Measurements from ENCODE around the gene TDRD3.

The TDRD3 gene

DNA sequence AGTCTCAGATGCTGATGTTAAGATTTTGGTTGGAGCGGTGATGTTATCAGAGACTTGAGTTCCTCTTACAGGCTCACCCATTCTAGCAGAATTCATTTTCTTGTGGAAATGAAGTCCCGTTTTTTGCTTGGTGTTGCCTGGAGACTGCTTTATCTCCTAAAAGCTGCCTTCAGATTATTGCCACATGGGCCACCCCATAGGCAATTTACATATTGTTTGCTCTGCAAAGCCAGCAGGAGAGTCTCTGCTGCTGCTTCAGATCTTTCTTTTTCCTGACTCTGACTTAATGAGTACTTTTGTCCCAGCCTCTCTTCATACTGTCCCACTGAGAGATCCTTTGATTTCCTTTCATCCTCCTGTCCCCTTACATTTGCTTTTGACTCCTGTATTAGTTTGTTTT, 114.6 kb downstream of the TDRD3 start:
- no peak overlapping the region for H3K27ac ChIP-seq (ENCODE audit: low read depth, low read length)
- H3K9me3 ChIP-seq (ENCODE audit: control insufficient read depth, insufficient read depth, low read depth, low read length): peaks cover 31% of the 10 kb centered on the region
- no peak overlapping the region for H3K9ac ChIP-seq (ENCODE audit: low read length)
- H3K4me3 ChIP-seq (ENCODE audit: low read depth, low read length): no peak overlapping the region
- H3K27me3 ChIP-seq (ENCODE audit: control insufficient read depth, insufficient read depth, low read length): no peaks in the 10 kb centered on the region
- H3K36me3 ChIP-seq (ENCODE audit: control insufficient read depth, insufficient read depth, low read length): peaks cover 29% of the 10 kb centered on the region
- no peaks in the 10 kb centered on the region; the same call in 1 of the 2 replicates for H3K4me1 ChIP-seq (ENCODE audit: control insufficient read depth, insufficient read depth, low read length)

DNA sequence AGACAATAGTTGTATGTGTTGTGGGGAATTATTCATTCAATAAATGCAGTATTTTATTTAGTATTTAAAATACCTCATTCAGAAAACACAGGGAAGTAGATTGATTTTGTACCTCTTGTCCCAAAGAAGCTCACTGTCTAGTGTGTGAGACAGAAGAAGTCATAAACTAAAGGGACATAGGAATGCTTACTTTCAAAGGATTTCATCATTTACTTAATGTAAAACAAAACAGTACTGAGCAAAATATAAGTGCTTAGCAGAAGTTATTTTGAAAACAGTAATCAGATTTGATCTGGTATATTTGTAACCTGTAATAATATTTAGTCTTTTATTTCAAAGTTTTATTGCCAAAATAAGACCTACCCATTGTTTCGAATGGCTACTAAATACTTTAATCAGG, 117.9 kb downstream of the TDRD3 start:
- no peak overlapping the region for H3K27ac ChIP-seq (ENCODE audit: low read depth, low read length)
- no peak overlapping the region for H3K9ac ChIP-seq (ENCODE audit: low read length)
- H3K4me3 ChIP-seq (ENCODE audit: low read depth, low read length): no peak overlapping the region
- no peaks in the 10 kb centered on the region; the same call in 1 of the 2 replicates for H3K4me1 ChIP-seq (ENCODE audit: control insufficient read depth, insufficient read depth, low read length)
- no peaks in the 10 kb centered on the region for H3K27me3 ChIP-seq (ENCODE audit: control insufficient read depth, insufficient read depth, low read length)
- peaks cover 26% of the 10 kb centered on the region for H3K9me3 ChIP-seq (ENCODE audit: control insufficient read depth, insufficient read depth, low read depth, low read length)
- peaks cover 26% of the 10 kb centered on the region for H3K36me3 ChIP-seq (ENCODE audit: control insufficient read depth, insufficient read depth, low read length)

DNA sequence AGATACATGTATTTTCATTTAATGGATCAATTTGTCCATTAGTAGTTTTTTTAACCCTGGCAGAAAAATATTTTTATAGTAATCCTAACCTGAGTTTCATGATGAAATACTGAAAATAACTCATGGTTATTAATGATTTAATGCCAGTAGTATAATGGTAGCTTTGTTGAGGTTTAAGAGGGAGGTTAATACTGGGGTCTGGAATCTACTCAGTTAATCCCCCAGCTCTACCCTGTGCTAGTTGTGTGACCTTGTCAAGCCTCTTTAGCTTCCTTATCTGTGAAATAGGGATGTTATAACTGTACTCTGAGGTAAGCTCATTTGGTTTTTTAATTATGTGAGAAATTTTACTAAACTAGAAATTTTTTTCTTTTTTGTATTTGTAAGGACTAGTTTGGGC, 122.5 kb downstream of the TDRD3 start:
- H3K36me3 ChIP-seq (ENCODE audit: control insufficient read depth, insufficient read depth, low read length): no peaks in the 10 kb centered on the region
- no peaks in the 10 kb centered on the region; the same call in 1 of the 2 replicates for H3K4me1 ChIP-seq (ENCODE audit: control insufficient read depth, insufficient read depth, low read length)
- H3K4me3 ChIP-seq (ENCODE audit: low read depth, low read length): no peak overlapping the region
- H3K9ac ChIP-seq (ENCODE audit: low read length): no peak overlapping the region
- peaks cover 1% of the 10 kb centered on the region; the same call in 1 of the 2 replicates for H3K9me3 ChIP-seq (ENCODE audit: control insufficient read depth, insufficient read depth, low read depth, low read length)
- no peak overlapping the region for H3K27ac ChIP-seq (ENCODE audit: low read depth, low read length)
- H3K27me3 ChIP-seq (ENCODE audit: control insufficient read depth, insufficient read depth, low read length): no peaks in the 10 kb centered on the region

DNA sequence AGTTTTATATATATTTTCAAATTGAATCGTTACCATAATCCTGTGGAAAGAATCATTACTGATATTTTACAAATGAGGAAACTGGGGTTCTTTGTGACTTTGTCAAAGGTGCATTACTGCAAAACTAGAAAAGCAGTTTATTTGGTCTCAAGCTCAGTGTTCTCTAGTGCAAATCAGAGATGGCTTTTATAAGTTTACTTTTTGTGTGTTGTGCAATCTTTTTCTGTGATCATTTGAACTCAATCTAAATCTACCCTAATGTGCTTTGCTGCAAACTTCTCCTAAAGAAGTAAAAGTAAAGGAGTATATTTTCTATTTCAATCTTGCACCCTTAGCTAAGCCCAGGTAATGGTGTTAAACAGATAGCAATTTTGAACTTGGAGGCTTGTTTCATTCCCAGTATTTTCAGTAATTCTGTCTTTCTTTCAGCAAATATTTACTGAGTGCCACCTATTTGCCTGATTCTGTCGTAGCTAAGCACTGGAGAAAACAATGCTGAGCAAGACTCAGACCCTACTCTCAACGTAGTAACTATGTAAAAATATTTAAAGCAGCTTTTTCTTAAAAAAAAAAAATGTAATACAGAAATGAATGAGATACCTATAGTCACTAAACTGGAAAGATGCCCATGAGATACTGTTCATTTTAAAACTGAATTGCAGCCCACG, 124.0 kb downstream of the TDRD3 start:
- Histone ChIP-seq H3K9me3 (ENCODE audit: control insufficient read depth, insufficient read depth, low read depth, low read length) (no peaks in the 10 kb centered on the region), H3K4me3 (ENCODE audit: low read depth, low read length) (no peak overlapping the region), H3K27ac (ENCODE audit: low read depth, low read length) (no peak overlapping the region), H3K9ac (ENCODE audit: low read length) (no peak overlapping the region), H3K4me1 (ENCODE audit: control insufficient read depth, insufficient read depth, low read length) (no peaks in the 10 kb centered on the region; the same call in 1 of the 2 replicates), H3K27me3 (ENCODE audit: control insufficient read depth, insufficient read depth, low read length) (no peaks in the 10 kb centered on the region), H3K36me3 (ENCODE audit: control insufficient read depth, insufficient read depth, low read length) (no peaks in the 10 kb centered on the region)

DNA sequence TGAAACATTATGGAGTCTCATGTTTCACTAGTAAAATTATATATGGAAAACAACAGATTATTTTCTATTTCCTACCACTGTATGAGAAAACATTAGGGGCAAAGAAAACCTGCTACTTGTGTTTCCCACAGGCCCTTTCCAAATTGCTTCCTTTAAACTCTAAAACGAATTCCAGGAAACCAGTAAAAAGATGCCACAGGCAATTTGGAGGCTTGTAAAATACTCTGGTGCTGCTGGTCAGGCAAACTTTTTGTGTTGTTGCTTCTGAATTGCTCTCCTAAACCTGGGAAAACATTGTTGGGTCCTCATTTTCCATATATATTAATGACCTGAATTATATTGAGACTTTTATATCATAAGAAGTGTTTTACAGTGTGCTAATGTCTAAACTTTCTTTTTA, 141.5 kb downstream of the TDRD3 start:
- H3K4me3 ChIP-seq (ENCODE audit: low read depth, low read length): no peak overlapping the region
- no peak overlapping the region for H3K9ac ChIP-seq (ENCODE audit: low read length)
- H3K27ac ChIP-seq (ENCODE audit: low read depth, low read length): no peak overlapping the region
- no peaks in the 10 kb centered on the region for H3K4me1 ChIP-seq (ENCODE audit: control insufficient read depth, insufficient read depth, low read length)
- H3K36me3 ChIP-seq (ENCODE audit: control insufficient read depth, insufficient read depth, low read length): no peaks in the 10 kb centered on the region
- no peaks in the 10 kb centered on the region for H3K27me3 ChIP-seq (ENCODE audit: control insufficient read depth, insufficient read depth, low read length)
- H3K9me3 ChIP-seq (ENCODE audit: control insufficient read depth, insufficient read depth, low read depth, low read length): no peaks in the 10 kb centered on the region

DNA sequence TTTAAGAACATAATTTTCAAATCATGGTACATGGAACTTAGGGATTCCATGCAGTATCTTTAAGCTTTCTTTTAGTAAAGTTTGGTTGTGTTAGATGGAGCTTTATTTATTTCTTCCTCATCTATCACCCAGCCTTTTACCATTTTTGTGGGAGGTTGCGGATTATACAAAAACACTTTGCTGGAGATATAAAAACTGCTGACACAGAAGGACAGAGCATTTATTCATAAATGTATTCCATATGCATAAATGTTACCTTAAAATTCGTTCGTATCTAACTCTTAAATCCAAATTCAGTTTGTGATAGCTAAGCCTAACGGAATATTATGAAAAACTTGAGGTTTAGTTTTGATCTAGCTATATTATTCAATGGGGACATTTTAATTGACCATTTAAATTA, 143.3 kb downstream of the TDRD3 start:
- no peaks in the 10 kb centered on the region for H3K36me3 ChIP-seq (ENCODE audit: control insufficient read depth, insufficient read depth, low read length)
- no peaks in the 10 kb centered on the region for H3K27me3 ChIP-seq (ENCODE audit: control insufficient read depth, insufficient read depth, low read length)
- no peaks in the 10 kb centered on the region for H3K4me1 ChIP-seq (ENCODE audit: control insufficient read depth, insufficient read depth, low read length)
- no peak overlapping the region for H3K27ac ChIP-seq (ENCODE audit: low read depth, low read length)
- H3K4me3 ChIP-seq (ENCODE audit: low read depth, low read length): no peak overlapping the region
- H3K9ac ChIP-seq (ENCODE audit: low read length): no peak overlapping the region
- no peaks in the 10 kb centered on the region for H3K9me3 ChIP-seq (ENCODE audit: control insufficient read depth, insufficient read depth, low read depth, low read length)

DNA sequence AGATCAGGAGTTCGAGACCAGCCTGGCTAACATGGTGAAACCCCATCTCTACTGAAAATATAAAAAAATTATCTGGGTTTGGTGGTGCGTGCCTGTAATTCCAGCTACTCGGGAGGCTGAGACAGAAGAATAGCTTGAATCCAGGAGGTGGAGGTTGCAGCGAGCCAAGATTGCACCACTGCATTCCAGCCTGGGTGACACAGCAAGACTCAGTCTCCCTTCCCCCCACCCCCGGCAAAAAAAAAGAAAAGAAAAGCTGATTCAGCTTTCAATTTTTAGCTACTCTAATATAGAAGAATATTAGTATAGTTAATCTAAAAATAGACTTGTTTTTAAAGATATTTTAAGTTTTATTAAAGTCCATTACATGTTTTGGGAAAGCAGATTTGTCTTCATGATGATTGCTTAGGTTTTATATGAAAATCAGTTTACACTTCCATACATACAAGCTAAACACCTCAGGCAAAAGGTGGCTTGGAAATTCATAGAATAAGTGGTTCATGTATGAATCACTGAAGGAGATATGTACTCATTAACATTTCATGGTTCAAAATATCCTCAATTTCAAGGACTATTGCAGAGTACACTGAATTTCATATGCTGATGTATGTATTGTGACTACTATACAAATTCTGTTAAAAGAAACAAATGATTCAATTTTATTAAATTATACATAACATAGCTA, 165.2 kb downstream of the TDRD3 start:
- Histone ChIP-seq H3K9ac (ENCODE audit: low read length) (no peak overlapping the region), H3K4me1 (ENCODE audit: control insufficient read depth, insufficient read depth, low read length) (peaks cover 5% of the 10 kb centered on the region; the same call in 1 of the 2 replicates), H3K9me3 (ENCODE audit: control insufficient read depth, insufficient read depth, low read depth, low read length) (no peaks in the 10 kb centered on the region), H3K27me3 (ENCODE audit: control insufficient read depth, insufficient read depth, low read length) (no peaks in the 10 kb centered on the region), H3K27ac (ENCODE audit: low read depth, low read length) (no peak overlapping the region), H3K4me3 (ENCODE audit: low read depth, low read length) (no peak overlapping the region), H3K36me3 (ENCODE audit: control insufficient read depth, insufficient read depth, low read length) (no peaks in the 10 kb centered on the region)

DNA sequence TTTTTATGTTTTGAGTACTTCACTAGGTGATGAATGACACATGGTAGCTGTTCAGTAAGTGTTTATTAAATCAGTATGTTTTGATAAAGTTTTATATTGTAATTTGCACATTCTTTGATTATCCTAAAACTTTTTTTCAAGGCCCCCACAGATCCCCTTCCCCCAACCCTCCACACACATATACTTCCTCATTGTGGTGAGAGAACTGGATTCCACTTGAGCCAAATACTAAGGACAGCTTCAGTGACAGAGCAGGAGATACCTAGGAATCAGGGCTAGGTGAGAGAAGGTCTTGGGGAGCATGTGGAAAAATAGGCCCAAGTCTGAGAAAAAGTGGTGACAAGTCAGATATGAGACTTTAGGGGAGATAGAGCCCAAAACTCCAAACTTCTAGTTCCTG, 174.6 kb downstream of the TDRD3 start:
- peaks cover 39% of the 10 kb centered on the region for H3K4me1 ChIP-seq (ENCODE audit: control insufficient read depth, insufficient read depth, low read length)
- H3K9ac ChIP-seq (ENCODE audit: low read length): no peak overlapping the region
- H3K36me3 ChIP-seq (ENCODE audit: control insufficient read depth, insufficient read depth, low read length): no peaks in the 10 kb centered on the region
- no peaks in the 10 kb centered on the region for H3K9me3 ChIP-seq (ENCODE audit: control insufficient read depth, insufficient read depth, low read depth, low read length)
- H3K4me3 ChIP-seq (ENCODE audit: low read depth, low read length): no peak overlapping the region
- H3K27ac ChIP-seq (ENCODE audit: low read depth, low read length): peak overlapping the region; percentile 10; the same call in 1 of the 2 replicates
- no peaks in the 10 kb centered on the region for H3K27me3 ChIP-seq (ENCODE audit: control insufficient read depth, insufficient read depth, low read length)

DNA sequence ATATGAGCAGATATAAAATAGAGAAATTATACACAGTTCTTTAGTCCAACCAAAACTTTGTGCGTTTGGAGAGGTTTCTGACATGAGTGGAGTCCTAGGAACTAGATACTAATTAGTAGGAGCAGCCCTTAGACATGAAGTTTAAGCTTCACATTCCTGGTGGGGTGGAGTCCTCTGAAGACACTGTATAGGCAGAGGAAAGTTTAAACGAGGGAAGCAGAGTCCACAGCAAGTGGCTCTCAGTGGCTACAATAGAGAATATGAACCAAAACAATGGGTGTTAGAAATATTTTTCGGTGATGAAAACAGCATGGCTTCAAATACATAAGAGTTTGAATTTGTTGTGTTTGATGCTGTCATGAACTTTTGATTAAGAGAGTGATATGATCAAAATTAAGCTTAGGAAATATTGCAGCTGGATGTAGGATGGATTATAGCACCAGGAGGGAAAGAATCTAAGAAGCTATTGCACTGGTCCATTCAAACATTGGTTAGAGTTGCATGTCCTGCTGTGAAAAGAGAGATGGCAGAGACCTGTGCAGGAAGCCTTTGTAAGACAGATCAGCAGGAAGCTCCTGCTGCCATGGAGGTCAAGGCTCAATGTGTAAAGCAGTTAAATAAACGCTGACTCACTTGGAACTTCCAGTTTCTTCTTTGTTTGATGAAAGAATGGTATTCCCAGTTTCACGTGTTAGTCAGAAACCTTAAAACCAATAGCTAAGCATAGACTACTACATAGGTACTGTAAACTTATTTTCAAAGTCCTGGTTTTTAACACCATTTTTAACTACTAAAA, 175.2 kb downstream of the TDRD3 start:
- Histone ChIP-seq H3K9ac (ENCODE audit: low read length) (peak overlapping the region; percentile 29), H3K27ac (ENCODE audit: low read depth, low read length) (peak overlapping the region; percentile 68), H3K4me1 (ENCODE audit: control insufficient read depth, insufficient read depth, low read length) (peaks cover 34% of the 10 kb centered on the region), H3K9me3 (ENCODE audit: control insufficient read depth, insufficient read depth, low read depth, low read length) (no peaks in the 10 kb centered on the region), H3K27me3 (ENCODE audit: control insufficient read depth, insufficient read depth, low read length) (no peaks in the 10 kb centered on the region), H3K4me3 (ENCODE audit: low read depth, low read length) (no peak overlapping the region), H3K36me3 (ENCODE audit: control insufficient read depth, insufficient read depth, low read length) (no peaks in the 10 kb centered on the region)

DNA sequence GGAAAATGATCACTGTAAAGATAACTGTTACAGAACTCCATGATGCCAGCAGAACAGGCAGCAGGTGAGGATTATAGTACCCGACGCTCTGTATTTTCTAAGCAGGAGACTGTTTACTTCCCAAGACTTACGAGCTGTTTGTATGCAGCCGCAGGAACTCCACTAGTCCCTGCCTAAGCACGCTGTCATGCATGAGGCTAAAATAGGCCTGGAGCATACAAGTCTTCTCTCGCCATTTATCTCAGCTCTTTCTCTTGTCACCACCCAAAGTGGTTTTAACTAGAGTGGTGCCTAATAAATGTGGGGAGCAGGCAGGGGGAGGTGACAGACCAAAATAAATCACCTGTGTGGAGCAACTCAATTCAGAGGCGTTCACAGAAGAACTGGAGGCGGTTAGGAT, 175.8 kb downstream of the TDRD3 start:
- Histone ChIP-seq H3K27ac (ENCODE audit: low read depth, low read length) (peak overlapping the region; percentile 68), H3K36me3 (ENCODE audit: control insufficient read depth, insufficient read depth, low read length) (no peaks in the 10 kb centered on the region), H3K9me3 (ENCODE audit: control insufficient read depth, insufficient read depth, low read depth, low read length) (no peaks in the 10 kb centered on the region), H3K4me3 (ENCODE audit: low read depth, low read length) (no peak overlapping the region), H3K27me3 (ENCODE audit: control insufficient read depth, insufficient read depth, low read length) (no peaks in the 10 kb centered on the region), H3K9ac (ENCODE audit: low read length) (peak overlapping the region; percentile 29), H3K4me1 (ENCODE audit: control insufficient read depth, insufficient read depth, low read length) (peaks cover 34% of the 10 kb centered on the region)

DNA sequence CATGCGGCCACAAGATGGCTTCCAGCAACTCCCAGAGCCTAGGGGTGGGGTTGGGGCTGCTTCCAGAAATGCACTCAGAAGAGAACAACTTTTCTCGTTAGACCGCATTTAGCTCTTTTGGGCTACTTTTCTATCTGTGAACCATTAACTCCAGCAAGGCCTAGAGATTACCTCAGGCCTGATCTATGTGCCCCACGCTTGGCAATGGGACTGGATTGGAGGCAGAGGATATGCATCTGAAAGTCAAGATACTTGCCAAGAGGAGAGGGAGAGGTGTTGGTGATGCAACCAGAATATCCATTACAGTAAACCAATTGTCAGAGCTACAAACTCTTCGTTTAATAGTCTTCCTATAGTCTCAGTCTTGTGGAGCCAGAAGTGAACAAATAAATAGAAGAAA, 177.7 kb downstream of the TDRD3 start:
- Histone ChIP-seq H3K9me3 (ENCODE audit: control insufficient read depth, insufficient read depth, low read depth, low read length) (no peaks in the 10 kb centered on the region), H3K4me3 (ENCODE audit: low read depth, low read length) (no peak overlapping the region), H3K4me1 (ENCODE audit: control insufficient read depth, insufficient read depth, low read length) (peaks cover 34% of the 10 kb centered on the region), H3K36me3 (ENCODE audit: control insufficient read depth, insufficient read depth, low read length) (no peaks in the 10 kb centered on the region), H3K9ac (ENCODE audit: low read length) (no peak overlapping the region), H3K27me3 (ENCODE audit: control insufficient read depth, insufficient read depth, low read length) (no peaks in the 10 kb centered on the region), H3K27ac (ENCODE audit: low read depth, low read length) (0 out of 2 replicates have a peak overlapping the region, but pooled peaks have one; percentile 16)
